Small intestine (tissue), 7 donors: ENCODE data around the gene NUAK2. TPM values are rescaled to one million over a fixed set of nuclear protein-coding genes. Genes with fewer than 3 reads are reported as not detected.

Experiments used
- DNase-seq, 2 donors: peaks; one replicate each; pipeline versions ENCODE4 v3.0.0 to v3.0.0-alpha.2; 2013
- FAIRE-seq: peaks from 2 replicates; lab custom pipeline; 2012; peaks lifted over from hg19 to GRCh38; lab: Jason Lieb, UNC
- H3K27ac ChIP-seq, 3 donors: one replicate each; pipeline ENCODE4 v1.5.1; 2013; ENCODE audit warnings: low read length in 2 of 3, mild to moderate bottlenecking in 2 of 3, control low read depth in 1 of 3, inconsistent platforms in 1 of 3, low read depth in 1 of 3, moderate library complexity in 1 of 3
- H3K27me3 ChIP-seq, 3 donors: one replicate each; pipeline ENCODE4 v1.6.1; 2013; ENCODE audit warnings: low read length in 3 of 3, inconsistent platforms in 1 of 3; ENCODE audit not compliant: control insufficient read depth in 3 of 3, insufficient read depth in 3 of 3
- H3K36me3 ChIP-seq, 3 donors: one replicate each; pipeline ENCODE4 v1.6.1; 2013; ENCODE audit warnings: low read length in 3 of 3, inconsistent platforms in 1 of 3, low read depth in 1 of 3, mild to moderate bottlenecking in 1 of 3, moderate library complexity in 1 of 3; ENCODE audit not compliant: control insufficient read depth in 3 of 3, insufficient read depth in 2 of 3
- H3K4me1 ChIP-seq, 3 donors: one replicate each; pipeline ENCODE4 v1.6.1; 2013; ENCODE audit warnings: low read length in 2 of 3, inconsistent platforms in 1 of 3, low read depth in 1 of 3, mild to moderate bottlenecking in 1 of 3, moderate library complexity in 1 of 3; ENCODE audit not compliant: control insufficient read depth in 3 of 3, insufficient read depth in 2 of 3
- H3K4me3 ChIP-seq, 3 donors: one replicate each; pipeline ENCODE4 v1.5.1; 2013; ENCODE audit warnings: low read length in 3 of 3, control low read depth in 1 of 3, inconsistent platforms in 1 of 3, low read depth in 1 of 3, mild to moderate bottlenecking in 1 of 3, moderate library complexity in 1 of 3
- H3K9me3 ChIP-seq, 2 donors: one replicate each; pipeline ENCODE4 v1.6.1; 2013; ENCODE audit warnings: low read depth in 1 of 2, low read length in 1 of 2; ENCODE audit not compliant: control insufficient read depth in 2 of 2, insufficient read depth in 1 of 2
- WGBS, 3 donors: extraction: QIAGEN DNeasy Blood & Tissue Kit; methylation state at CpG; one replicate each; pipeline ENCODE4 v1.1.7; 2013; 5-methylcytosine and 5-hydroxymethylcytosine counted together
- polyA plus RNA-seq, 4 donors: library from polyadenylated mRNA; stranded (reverse) in 3 of 4; unstranded in 1 of 4; fragments of 200-250 nt in 3 of 4; fragments of 120-200 nt in 1 of 4; gene quantifications; one replicate each; pipeline versions ENCODE4 v1.2.1 to v1.2.3, GENCODE V29; 2013
- donor health status: healthy with polysubstance abuse.
- donor health status: control.
- donor health status: control.
- donor health status: Bipolar disorder and iron deficiency.
- donor health status: healthy.

Gene NUAK2
- polyA plus RNA-seq, 4 donors = 8.5 to 16.2 (median 10.2) TPM

DNA sequence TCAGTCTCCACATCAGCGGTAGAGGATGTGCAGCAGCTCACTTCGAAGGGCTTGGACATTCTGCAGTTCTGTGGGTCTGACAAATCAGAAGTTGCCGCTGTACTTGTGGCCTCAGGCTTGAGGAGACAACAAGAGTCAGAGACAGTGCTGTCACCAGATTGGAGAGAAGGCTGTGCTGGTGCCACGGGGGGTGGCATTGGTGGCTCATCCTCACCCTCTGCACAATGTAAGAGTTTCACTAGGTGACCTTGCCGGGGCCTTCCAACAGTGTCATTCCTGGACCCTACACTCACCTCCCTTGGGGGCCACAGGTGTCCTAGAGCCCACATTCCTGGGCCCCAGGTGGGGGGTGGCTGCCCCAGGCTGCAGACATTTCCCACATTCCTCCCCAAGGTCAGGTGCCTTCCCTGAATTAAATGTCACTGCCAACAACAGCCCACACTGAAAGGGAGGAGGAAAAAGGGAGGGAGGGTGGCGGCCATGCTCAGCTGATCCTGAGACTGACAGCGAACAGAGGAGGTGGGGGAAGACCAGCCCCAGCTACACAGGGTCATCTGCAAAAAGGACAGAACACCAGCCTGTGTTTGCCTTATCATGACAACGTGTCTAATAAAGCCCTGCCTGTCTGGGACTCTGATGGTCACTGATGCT lies 47.4 kb downstream of the NUAK2 start:
- no peaks in the 10 kb centered on the region for H3K27me3 ChIP-seq
- no peak overlapping the region for H3K4me3 ChIP-seq
- DNase-seq (no peak), FAIRE-seq (no peak)
- H3K4me1 ChIP-seq = peaks cover 0 to 6% (median 0%) of the 10 kb centered on the region in 3 donors
- 64 to 79% (median 64%) methylated on average over 8 of the region's 8 CpGs for WGBS, 3 donors
- H3K36me3 ChIP-seq = peaks cover 0 to 13% (median 0%) of the 10 kb centered on the region in 3 donors
- H3K9me3 ChIP-seq = no peaks in the 10 kb centered on the region
- no peak overlapping the region for H3K27ac ChIP-seq

- FAIRE-seq (no peak), DNase-seq (peak; percentile 85 to 90)
- Histone ChIP-seq H3K27ac (no peak overlapping the region), H3K9me3 (no peaks in the 10 kb centered on the region), H3K4me1 (peaks cover 0 to 6% (median 0%) of the 10 kb centered on the region in 3 donors), H3K27me3 (no peaks in the 10 kb centered on the region), H3K4me3 (no peak overlapping the region), H3K36me3 (peaks cover 0 to 13% (median 0%) of the 10 kb centered on the region in 3 donors)
- 2 to 9% (median 5%) methylated on average over 4 to 7 of the region's 7 CpGs for WGBS, 3 donors
These were observed 48.0 kb downstream of the NUAK2 start for GRCh38 chr1:205273551-205273982.

DNA sequence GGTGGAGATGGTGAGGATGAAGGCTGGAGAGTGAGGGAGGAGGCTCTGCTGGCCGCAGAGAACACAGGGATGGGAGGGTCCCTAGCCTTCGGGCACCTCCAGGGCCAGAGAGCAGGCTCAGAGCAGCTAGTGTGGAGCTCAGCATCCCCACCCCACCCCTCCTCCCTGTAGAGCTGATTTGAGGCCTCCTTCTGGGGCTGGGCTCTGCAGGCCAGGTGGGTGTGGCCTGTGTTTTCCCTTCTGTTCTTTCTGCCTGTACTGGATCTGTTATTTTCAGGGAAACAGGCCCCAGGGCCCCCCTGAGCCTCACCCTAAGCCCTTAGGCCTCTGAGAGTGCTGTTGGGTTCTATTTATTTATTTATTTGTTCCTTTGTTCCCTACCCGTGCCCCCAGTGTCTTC lies 49.0 kb downstream of the NUAK2 start:
- WGBS, 3 donors = 79 to 82% (median 81%) methylated on average over 3 of the region's 3 CpGs
- no peak for FAIRE-seq
- peaks cover 0 to 13% (median 0%) of the 10 kb centered on the region in 3 donors for H3K36me3 ChIP-seq
- DNase-seq = no peak
- H3K27me3 ChIP-seq = no peaks in the 10 kb centered on the region
- peaks cover 0 to 6% (median 0%) of the 10 kb centered on the region in 3 donors for H3K4me1 ChIP-seq
- H3K9me3 ChIP-seq = no peaks in the 10 kb centered on the region
- H3K27ac ChIP-seq = no peak overlapping the region
- H3K4me3 ChIP-seq = no peak overlapping the region

DNA sequence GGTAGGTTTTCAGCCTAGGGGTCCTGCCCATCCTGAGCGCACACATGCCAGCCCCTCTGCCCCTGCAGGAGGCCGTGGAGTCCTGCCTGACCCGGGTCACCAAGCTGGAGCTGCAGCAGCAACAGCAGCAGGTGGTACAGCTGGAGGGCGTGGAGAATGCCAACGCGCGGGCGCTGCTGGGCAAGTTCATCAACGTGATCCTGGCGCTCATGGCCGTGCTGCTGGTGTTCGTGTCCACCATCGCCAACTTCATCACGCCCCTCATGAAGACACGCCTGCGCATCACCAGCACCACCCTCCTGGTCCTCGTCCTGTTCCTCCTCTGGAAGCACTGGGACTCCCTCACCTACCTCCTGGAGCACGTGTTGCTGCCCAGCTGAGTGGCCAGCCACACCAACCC lies 49.8 kb downstream of the NUAK2 start:
- Histone ChIP-seq H3K27ac (no peak overlapping the region), H3K27me3 (no peaks in the 10 kb centered on the region), H3K4me1 (peaks cover 0 to 6% (median 0%) of the 10 kb centered on the region in 3 donors), H3K9me3 (no peaks in the 10 kb centered on the region), H3K4me3 (no peak overlapping the region), H3K36me3 (peaks cover 0 to 13% (median 0%) of the 10 kb centered on the region in 3 donors)
- no peak for FAIRE-seq
- DNase-seq = no peak
- WGBS, 3 donors = 65 to 87% (median 78%) methylated on average over 18 of the region's 18 CpGs

GRCh38 chr1:205271277-205271676 lies 50.3 kb downstream of the NUAK2 start:
- DNase-seq (no peak), FAIRE-seq (no peak)
- peaks cover 0 to 6% (median 0%) of the 10 kb centered on the region in 3 donors for H3K4me1 ChIP-seq
- H3K27ac ChIP-seq = peak overlapping the region in 1 of 3 donors; percentile 19
- 76 to 92% (median 84%) methylated on average over 8 of the region's 8 CpGs for WGBS, 3 donors
- H3K9me3 ChIP-seq = no peaks in the 10 kb centered on the region
- peaks cover 0 to 13% (median 0%) of the 10 kb centered on the region in 3 donors for H3K36me3 ChIP-seq
- no peaks in the 10 kb centered on the region for H3K27me3 ChIP-seq
- H3K4me3 ChIP-seq = no peak overlapping the region

GRCh38 chr1:205270764-205271163 lies 50.8 kb downstream of the NUAK2 start:
- Histone ChIP-seq H3K4me3 (no peak overlapping the region), H3K27ac (no peak overlapping the region), H3K9me3 (no peaks in the 10 kb centered on the region), H3K27me3 (no peaks in the 10 kb centered on the region), H3K4me1 (peaks cover 0 to 6% (median 0%) of the 10 kb centered on the region in 3 donors), H3K36me3 (peaks cover 0 to 13% (median 0%) of the 10 kb centered on the region in 3 donors)
- 58 to 70% (median 61%) methylated on average over 8 of the region's 8 CpGs for WGBS, 3 donors
- DNase-seq (no peak), FAIRE-seq (no peak)

DNA sequence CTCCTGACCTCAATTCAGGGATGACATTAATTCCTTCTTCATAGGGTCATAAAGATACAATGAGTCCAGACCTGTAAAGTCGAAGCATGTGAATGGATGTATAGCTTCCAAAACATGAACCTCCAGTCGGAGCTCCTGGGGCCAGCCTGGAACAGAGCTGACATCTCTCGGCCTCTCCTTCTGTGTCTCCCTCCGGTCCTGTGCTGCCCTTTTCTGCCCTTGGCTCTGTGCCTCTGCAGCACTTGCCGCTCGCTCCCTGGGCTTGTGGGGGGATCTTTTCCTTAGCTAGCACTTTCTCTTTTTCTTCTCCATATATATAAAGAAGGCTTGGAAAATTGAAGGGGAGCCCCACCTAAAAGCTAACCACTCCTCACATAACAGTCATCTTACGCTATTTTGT lies 51.3 kb downstream of the NUAK2 start:
- Histone ChIP-seq H3K4me1 (peaks cover 0 to 6% (median 0%) of the 10 kb centered on the region in 3 donors), H3K27ac (no peak overlapping the region), H3K9me3 (no peaks in the 10 kb centered on the region), H3K36me3 (peaks cover 0 to 13% (median 0%) of the 10 kb centered on the region in 3 donors), H3K27me3 (no peaks in the 10 kb centered on the region), H3K4me3 (no peak overlapping the region)
- 83 to 91% (median 85%) methylated on average over 7 of the region's 7 CpGs for WGBS, 3 donors
- DNase-seq = no peak
- FAIRE-seq = no peak

- FAIRE-seq (no peak), DNase-seq (no peak)
- Histone ChIP-seq H3K36me3 (peaks cover 0 to 13% (median 0%) of the 10 kb centered on the region in 3 donors), H3K9me3 (no peaks in the 10 kb centered on the region), H3K27ac (no peak overlapping the region), H3K4me1 (peaks cover 0 to 6% (median 0%) of the 10 kb centered on the region in 3 donors), H3K4me3 (no peak overlapping the region), H3K27me3 (no peaks in the 10 kb centered on the region)
- 86 to 93% (median 90%) methylated on average over 7 to 8 of the region's 8 CpGs for WGBS, 3 donors
These were observed 51.8 kb downstream of the NUAK2 start for GRCh38 chr1:205269711-205270110.
